ENCODE results near the gene CNTN6. TPM values are rescaled to one million over a fixed set of nuclear protein-coding genes. Genes with fewer than 3 reads are reported as not detected.

CNTN6 gene
- total and polyA plus RNA-seq, 2 of the 13 experiments (the other 11 are each of a cell fraction or from before 2014, with no cell fraction given), result not detected

- 2% methylated on average over 5 of the region's 5 CpGs for WGBS (ENCODE audit: low lambda C conversion rate)
- BruUV-seq (replicated peaks), result no TSS peak
- H2AFZ ChIP-seq (ENCODE audit: low read length), result no peak overlapping the region
- ChIA-PET CTCF (ENCODE audit: low intra/inter-chr PET ratio, low total read pairs) (no interaction called here), POLR2A (no interaction called here)
- H3K4me2 ChIP-seq (ENCODE audit: low read depth, low read length), result no peak overlapping the region
- no peaks in the 10 kb centered on the region for H3K79me2 ChIP-seq (ENCODE audit: insufficient read depth, low read length)
- FAIRE-seq, result no peak
- in situ Hi-C loops (cut with HindIII; ENCODE audit: extremely low pct_ligation_motif_present, low pct_unique_long_range_greater_than_20kb) (no loop called here), intact Hi-C loops (cut with micrococcal nuclease; ENCODE audit: unreplicated experiment) (no loop called here)
- no peak overlapping the region for H3K9ac ChIP-seq (ENCODE audit: insufficient read depth, low read depth, low read length)
- H3K4me1 ChIP-seq (ENCODE audit: insufficient read depth, low read length), result no peaks in the 10 kb centered on the region
- ATAC-seq, result no peak
- H3K27me3 ChIP-seq (ENCODE audit: control insufficient read depth in 1 of 2, insufficient read depth in 2 of 2, low read length in 2 of 2), result no peaks in the 10 kb centered on the region
- no peak for DNase-seq (ENCODE audit: low spot score)
- no peaks in the 10 kb centered on the region for H4K20me1 ChIP-seq (ENCODE audit: insufficient read depth, low read length)
- no peaks in the 10 kb centered on the region for H3K36me3 ChIP-seq (replicated peaks in 1 of 2; ENCODE audit: control insufficient read depth in 1 of 2, insufficient read depth in 2 of 2, low read length in 2 of 2)
- TF ChIP-seq ZSCAN31 (CRISPR knock-in tag; IDR thresholded peaks at IDR 0.05; ENCODE audit: low read depth) (no peak), ZNF235 (CRISPR knock-in tag; IDR thresholded peaks at IDR 0.05; ENCODE audit: borderline replicate concordance) (no peak), ZNF563 (CRISPR knock-in tag; IDR thresholded peaks at IDR 0.05) (no peak), CEBPB (IDR thresholded peaks at IDR 0.05; ENCODE audit: borderline replicate concordance, low read depth, low read length) (no peak), CENPX (CRISPR knock-in tag; IDR thresholded peaks at IDR 0.05) (no peak), ZEB1 (IDR thresholded peaks at IDR 0.05; ENCODE audit: insufficient replicate concordance, low read depth) (no peak)
- TF ChIP-seq, protein P1, sequence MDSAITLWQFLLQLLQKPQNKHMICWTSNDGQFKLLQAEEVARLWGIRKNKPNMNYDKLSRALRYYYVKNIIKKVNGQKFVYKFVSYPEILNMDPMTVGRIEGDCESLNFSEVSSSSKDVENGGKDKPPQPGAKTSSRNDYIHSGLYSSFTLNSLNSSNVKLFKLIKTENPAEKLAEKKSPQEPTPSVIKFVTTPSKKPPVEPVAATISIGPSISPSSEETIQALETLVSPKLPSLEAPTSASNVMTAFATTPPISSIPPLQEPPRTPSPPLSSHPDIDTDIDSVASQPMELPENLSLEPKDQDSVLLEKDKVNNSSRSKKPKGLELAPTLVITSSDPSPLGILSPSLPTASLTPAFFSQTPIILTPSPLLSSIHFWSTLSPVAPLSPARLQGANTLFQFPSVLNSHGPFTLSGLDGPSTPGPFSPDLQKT (CRISPR knock-in tag; IDR thresholded peaks at IDR 0.05; ENCODE audit: borderline replicate concordance), result no peak
- H3K9me3 ChIP-seq (ENCODE audit: low read length), result peaks cover 91% of the 10 kb centered on the region
- H3K4me3 ChIP-seq (replicated peaks in 1 of 3; ENCODE audit: insufficient read depth in 1 of 3, low read depth in 2 of 3, low read length in 3 of 3), result no peak overlapping the region
- H3K27ac ChIP-seq (ENCODE audit: extremely low read length, insufficient read depth, low read length), result no peak overlapping the region
These were observed 177.0 kb downstream of the CNTN6 start for GRCh38 chr3:1269808-1270207.

DNA sequence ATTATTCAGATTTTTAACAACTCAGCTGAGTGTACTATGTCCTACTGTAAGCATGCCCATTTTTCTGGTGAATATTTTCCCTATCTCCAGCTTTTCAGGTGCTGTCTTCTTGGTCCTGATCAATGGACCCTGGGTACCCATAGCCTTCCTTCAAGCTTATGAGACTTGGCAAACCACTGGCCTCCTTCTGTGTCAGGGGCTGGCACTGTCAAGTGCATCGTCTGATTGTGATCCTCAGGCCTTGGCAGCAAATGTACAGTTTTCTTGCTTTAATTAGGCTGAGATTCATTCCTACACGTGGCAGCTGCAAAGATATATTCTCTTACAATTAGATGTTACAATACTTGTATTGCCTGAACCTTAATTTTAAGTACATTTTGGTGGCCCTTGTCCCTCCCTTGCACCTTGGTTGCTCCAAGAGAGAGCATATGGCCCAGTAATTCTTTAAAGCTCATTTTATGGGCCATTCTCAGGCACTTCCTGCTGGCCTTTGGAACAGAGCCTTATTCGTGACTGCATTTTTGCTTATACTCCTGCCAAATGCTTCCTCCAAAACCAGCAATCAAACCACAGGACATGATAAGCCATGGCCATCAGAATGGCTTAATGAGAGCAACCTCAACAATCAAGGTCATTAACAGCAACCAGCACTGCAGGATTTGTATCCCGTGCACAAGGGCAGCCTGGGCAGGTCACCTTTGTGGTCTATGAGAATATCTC is 179.9 kb downstream of the CNTN6 start:
- CTCF ChIA-PET (ENCODE audit: low intra/inter-chr PET ratio, low total read pairs), result no interaction called here
- no peak overlapping the region for H3K9ac ChIP-seq (ENCODE audit: insufficient read depth, low read depth, low read length)
- H3K9me3 ChIP-seq (ENCODE audit: low read length), result peaks cover 89% of the 10 kb centered on the region
- POLR2A ChIA-PET, result no interaction called here
- H3K4me3 ChIP-seq (replicated peaks in 1 of 3; ENCODE audit: insufficient read depth in 1 of 3, low read depth in 2 of 3, low read length in 3 of 3), result no peak overlapping the region
- FAIRE-seq (no peak), ATAC-seq (no peak), DNase-seq (ENCODE audit: low spot score) (no peak)
- H3K4me2 ChIP-seq (ENCODE audit: low read depth, low read length), result no peak overlapping the region
- no peaks in the 10 kb centered on the region for H3K4me1 ChIP-seq (ENCODE audit: insufficient read depth, low read length)
- in situ Hi-C loops (cut with HindIII; ENCODE audit: extremely low pct_ligation_motif_present, low pct_unique_long_range_greater_than_20kb) (no loop called here), intact Hi-C loops (cut with micrococcal nuclease; ENCODE audit: unreplicated experiment) (no loop called here)
- H3K36me3 ChIP-seq (replicated peaks in 1 of 2; ENCODE audit: control insufficient read depth in 1 of 2, insufficient read depth in 2 of 2, low read length in 2 of 2), result no peaks in the 10 kb centered on the region
- no peaks in the 10 kb centered on the region for H3K27me3 ChIP-seq (ENCODE audit: control insufficient read depth in 1 of 2, insufficient read depth in 2 of 2, low read length in 2 of 2)
- WGBS (ENCODE audit: low lambda C conversion rate), result 2% methylated on average over 4 of the region's 4 CpGs
- no peaks in the 10 kb centered on the region for H4K20me1 ChIP-seq (ENCODE audit: insufficient read depth, low read length)
- BruUV-seq (replicated peaks), result no TSS peak
- no peak overlapping the region for H2AFZ ChIP-seq (ENCODE audit: low read length)
- no peak for TF ChIP-seq SP140L (CRISPR knock-in tag; IDR thresholded peaks at IDR 0.05; ENCODE audit: borderline replicate concordance)
- TF ChIP-seq ARNT2 (CRISPR knock-in tag; IDR thresholded peaks at IDR 0.05; ENCODE audit: low read depth), result no peak
- TF ChIP-seq, protein P2, sequence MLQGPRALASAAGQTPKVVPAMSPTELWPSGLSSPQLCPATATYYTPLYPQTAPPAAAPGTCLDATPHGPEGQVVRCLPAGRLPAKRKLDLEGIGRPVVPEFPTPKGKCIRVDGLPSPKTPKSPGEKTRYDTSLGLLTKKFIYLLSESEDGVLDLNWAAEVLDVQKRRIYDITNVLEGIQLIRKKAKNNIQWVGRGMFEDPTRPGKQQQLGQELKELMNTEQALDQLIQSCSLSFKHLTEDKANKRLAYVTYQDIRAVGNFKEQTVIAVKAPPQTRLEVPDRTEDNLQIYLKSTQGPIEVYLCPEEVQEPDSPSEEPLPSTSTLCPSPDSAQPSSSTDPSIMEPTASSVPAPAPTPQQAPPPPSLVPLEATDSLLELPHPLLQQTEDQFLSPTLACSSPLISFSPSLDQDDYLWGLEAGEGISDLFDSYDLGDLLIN (CRISPR knock-in tag; IDR thresholded peaks at IDR 0.05; ENCODE audit: borderline replicate concordance), result no peak
- TF ChIP-seq GATA4 (IDR thresholded peaks at IDR 0.05; ENCODE audit: borderline replicate concordance, low read depth), result no peak
- TF ChIP-seq ZNF260 (CRISPR knock-in tag; IDR thresholded peaks at IDR 0.05; ENCODE audit: borderline replicate concordance, low read depth), result no peak
- TF ChIP-seq, protein P3, sequence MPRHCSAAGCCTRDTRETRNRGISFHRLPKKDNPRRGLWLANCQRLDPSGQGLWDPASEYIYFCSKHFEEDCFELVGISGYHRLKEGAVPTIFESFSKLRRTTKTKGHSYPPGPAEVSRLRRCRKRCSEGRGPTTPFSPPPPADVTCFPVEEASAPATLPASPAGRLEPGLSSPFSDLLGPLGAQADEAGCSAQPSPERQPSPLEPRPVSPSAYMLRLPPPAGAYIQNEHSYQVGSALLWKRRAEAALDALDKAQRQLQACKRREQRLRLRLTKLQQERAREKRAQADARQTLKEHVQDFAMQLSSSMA (CRISPR knock-in tag; IDR thresholded peaks at IDR 0.05), result no peak
- no peak for TF ChIP-seq E2F1 (CRISPR knock-in tag; IDR thresholded peaks at IDR 0.05)
- no peaks in the 10 kb centered on the region for H3K79me2 ChIP-seq (ENCODE audit: insufficient read depth, low read length)
- no peak overlapping the region for H3K27ac ChIP-seq (ENCODE audit: extremely low read length, insufficient read depth, low read length)
